Spleen (tissue), 7 donors: Measurements from ENCODE around the gene CCDC184.

ENCODE experiments used
- POLR2AphosphoS5 ChIP-seq, 3 donors: sonication (generic); formaldehyde crosslinking; IDR thresholded peaks; one replicate each; pipeline ENCODE4 v1.5.1; 2017; ENCODE audit warnings: antibody characterized with exemption in 3 of 3
- TF ChIP-seq, protein P1 (sequence below), 11 experiments: fragments of 200-600 bp in 7 of 11; fragments of 450-650 bp in 4 of 11; sonication (generic) in 4 of 11; IDR thresholded peaks in 8 of 11; conservative IDR thresholded peaks in 3 of 11; 1 replicate in 7 of 11; 2 replicates in 4 of 11; pipeline versions ENCODE4 v1.4.0 to v1.8.0; 2016 to 2021; ENCODE audit warnings: antibody characterized with exemption in 11 of 11, inconsistent platforms in 4 of 11, mild to moderate bottlenecking in 1 of 11
- donor health status: DM: no; HTN: no; CAD: no; lungs with moderate emphysema.
- donor health status: DM: no; HTN: no; CAD: no.
- donor health status: DM: no; HTN: no; CAD: no.

DNA sequence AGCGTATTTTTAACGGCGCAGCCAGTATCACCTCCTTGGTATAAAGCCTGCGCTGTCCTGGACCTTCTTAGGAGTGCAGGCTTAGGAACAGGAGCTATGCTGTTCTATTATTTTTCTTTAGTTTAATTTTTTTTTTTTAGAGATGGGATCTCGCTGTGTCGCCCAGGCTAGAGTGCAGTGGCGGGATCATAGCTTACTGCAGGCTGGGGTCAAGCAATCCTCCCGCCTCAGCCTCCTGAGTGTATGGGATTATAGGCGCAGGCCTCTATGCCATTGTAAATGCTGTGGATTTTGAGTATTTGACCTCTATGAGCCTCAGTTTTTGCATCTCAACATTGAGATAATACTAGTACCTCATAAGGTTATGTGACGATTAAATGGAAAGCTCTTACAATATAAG, 15.5 kb downstream of the CCDC184 start:
- TF ChIP-seq, protein P1, sequence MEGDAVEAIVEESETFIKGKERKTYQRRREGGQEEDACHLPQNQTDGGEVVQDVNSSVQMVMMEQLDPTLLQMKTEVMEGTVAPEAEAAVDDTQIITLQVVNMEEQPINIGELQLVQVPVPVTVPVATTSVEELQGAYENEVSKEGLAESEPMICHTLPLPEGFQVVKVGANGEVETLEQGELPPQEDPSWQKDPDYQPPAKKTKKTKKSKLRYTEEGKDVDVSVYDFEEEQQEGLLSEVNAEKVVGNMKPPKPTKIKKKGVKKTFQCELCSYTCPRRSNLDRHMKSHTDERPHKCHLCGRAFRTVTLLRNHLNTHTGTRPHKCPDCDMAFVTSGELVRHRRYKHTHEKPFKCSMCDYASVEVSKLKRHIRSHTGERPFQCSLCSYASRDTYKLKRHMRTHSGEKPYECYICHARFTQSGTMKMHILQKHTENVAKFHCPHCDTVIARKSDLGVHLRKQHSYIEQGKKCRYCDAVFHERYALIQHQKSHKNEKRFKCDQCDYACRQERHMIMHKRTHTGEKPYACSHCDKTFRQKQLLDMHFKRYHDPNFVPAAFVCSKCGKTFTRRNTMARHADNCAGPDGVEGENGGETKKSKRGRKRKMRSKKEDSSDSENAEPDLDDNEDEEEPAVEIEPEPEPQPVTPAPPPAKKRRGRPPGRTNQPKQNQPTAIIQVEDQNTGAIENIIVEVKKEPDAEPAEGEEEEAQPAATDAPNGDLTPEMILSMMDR (IDR thresholded peaks at IDR 0.05 in 8 of 11, conservative IDR thresholded peaks at IDR 0.05 in 3 of 11) = no peak
- no peak for TF ChIP-seq POLR2AphosphoS5 (IDR thresholded peaks at IDR 0.05)
